GM18868 (cell line): ENCODE data around the gene FABP2.
"Not testable (repeated sequence)": the region's sequence is repeated elsewhere in the genome, so short reads cannot be mapped to it uniquely, and the experiment has no call there.

ENCODE experiments used
- ATAC-seq: cut with Tn5 transposase; IDR thresholded peaks from one replicate; pipeline ENCODE4 v1.9.1; 2021; ENCODE audit warnings: mild to moderate bottlenecking, moderate library complexity; ENCODE audit not compliant: unreplicated experiment

Gene FABP2

DNA sequence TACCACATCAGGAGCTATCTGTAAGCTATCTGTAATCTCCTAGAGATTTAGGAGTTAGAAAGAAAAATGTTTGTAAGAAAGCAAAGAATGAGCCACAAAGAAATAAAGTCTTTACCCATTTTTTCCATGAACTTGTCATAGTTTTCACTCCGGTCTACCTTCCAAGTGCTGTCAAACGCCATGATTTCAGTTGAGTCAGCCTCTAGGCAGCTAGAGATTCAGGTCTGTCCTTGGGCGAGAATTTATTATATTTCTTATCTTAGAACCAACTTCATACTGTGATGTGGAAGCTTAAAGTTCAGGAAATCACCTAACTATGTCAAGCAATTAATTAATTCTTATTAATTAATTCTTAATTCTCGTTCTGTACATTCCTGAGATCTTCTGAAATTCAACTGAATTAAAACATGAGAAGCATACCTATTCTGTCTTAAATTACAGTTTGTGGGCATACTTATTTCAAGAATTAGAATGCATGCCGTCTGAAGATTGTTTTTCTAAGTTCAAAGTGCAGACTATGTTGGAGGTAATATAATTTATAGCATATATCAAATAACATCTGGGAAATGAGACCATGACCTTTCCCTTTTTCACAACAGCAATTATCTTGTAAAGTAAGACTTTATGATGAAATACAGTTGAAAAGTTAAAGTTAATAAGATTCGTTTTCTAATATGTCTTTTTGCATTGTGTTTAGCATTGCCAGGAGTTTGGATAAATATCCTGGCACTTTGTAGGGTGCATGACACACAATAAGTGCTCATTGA lies at the start of gene FABP2:
FABP2 (minus strand) TSS at position 218 of the 767 bp plus-strand sequence; CDS start at position 182, 36 bp downstream.
- ATAC-seq, result no peak

- peak; percentile 22 for ATAC-seq
Observed at GRCh38 chr4:119370951-119371683, 49.2 kb upstream of the FABP2 start.

- peak; percentile 99 for ATAC-seq
Observed at GRCh38 chr4:119370392-119370791, 48.5 kb upstream of the FABP2 start.

DNA sequence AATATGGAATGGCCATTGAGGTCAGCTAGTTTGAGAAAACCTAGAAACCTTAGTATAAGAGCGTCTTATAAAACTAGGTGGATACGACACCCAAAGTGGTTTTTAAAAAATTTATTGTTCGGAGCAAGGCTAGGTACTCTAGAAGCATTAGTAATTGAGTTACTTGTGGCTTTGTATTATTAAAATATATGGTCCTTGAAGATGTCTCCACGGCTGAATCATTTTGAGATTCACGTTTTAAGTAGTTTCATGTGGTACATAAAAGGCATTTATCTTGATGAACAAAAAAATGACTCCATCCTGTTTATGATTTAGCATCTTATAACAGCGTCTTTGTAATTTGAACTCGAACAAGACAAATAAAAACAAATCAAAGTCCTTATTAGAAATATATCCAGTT lies 44.9 kb upstream of the FABP2 start:
- not testable (repeated sequence) for ATAC-seq

DNA sequence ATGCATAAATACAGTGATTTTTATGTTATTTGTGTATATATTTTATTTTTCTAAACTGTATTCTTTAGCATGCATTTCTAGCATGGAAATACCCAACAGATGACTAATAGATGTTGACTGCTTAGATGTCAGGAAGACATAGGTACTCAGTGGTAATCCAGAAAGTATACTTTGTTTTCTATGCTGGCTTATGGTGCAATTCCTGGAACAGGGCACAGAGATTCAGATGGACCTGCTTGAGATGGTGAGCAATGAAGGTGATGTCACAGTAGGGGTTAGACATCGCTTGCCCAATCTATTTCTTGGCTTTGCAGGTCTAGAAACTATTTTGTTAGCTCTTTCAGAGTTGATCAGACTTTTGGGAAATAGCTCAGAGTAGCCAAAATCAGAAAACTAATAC lies 42.3 kb upstream of the FABP2 start:
- not testable (repeated sequence) for ATAC-seq

GRCh38 chr4:119363372-119363771 lies 41.4 kb upstream of the FABP2 start:
- not testable (repeated sequence) for ATAC-seq

- ATAC-seq, result not testable (repeated sequence)
Observed at GRCh38 chr4:119362413-119362812, 40.5 kb upstream of the FABP2 start.

- not testable (repeated sequence) for ATAC-seq
Observed at GRCh38 chr4:119359873-119360272, 37.9 kb upstream of the FABP2 start.

DNA sequence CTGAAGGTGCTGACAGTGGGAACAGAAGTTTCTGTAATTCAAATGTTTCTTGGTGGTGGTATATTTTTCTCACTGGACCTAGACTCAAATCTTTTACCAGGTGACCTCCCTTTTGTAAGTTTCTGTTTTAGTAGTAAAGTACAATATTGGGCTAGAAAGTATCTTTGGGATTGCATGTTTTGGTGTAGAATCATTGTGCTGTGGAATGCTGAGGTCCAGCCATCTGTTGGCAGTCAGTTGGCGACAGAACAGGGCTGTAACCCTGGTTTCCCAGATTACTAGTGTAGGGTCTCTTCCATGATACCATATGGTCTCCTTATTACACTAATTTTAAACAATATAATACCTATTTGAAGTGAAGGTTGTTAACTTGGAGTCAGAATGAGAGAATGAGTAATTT lies 34.9 kb upstream of the FABP2 start:
- ATAC-seq, result not testable (repeated sequence)

- not testable (repeated sequence) for ATAC-seq
Observed at GRCh38 chr4:119356041-119356440, 34.1 kb upstream of the FABP2 start.

DNA sequence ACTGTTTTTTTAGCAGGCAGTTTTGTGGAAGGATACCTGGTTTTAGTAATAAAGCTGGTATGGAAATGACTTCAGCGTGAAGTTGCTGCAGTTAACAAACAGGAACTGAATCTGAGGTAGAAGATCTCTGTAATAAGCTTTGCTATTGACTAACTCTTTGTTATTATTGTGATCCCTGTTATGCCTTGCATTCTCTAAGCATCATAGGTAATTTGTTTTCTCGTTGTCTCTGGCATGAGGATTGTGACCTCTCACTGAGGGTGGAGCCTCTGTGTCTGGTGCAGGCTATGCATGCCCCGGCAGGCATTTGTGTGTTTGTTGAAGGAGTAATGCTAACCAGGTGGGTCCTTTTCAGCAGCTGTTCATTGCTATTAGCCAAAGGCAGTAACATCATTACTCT lies 31.4 kb upstream of the FABP2 start:
- peak; percentile 59 for ATAC-seq

- not testable (repeated sequence) for ATAC-seq
Observed at GRCh38 chr4:119348169-119348568, 26.2 kb upstream of the FABP2 start.

DNA sequence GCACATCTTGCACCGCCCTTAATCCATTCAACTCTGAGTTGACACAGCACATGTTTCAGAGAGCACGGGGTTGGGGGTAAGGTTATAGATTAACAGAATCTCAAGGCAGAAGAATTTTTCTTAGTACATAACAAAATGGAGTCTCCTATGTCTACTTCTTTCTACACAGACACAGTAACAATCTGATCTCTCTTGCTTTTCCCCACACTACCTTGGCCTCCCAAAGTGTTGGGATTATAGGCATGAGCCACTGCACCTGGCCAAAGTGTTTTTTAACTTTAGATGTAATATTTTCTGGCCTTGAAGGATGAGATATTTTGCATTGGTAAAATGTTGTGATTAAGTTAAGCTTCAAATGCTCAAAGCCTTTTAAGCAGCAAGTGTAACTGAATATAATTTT lies 21.4 kb upstream of the FABP2 start:
- ATAC-seq, result not testable (repeated sequence)

DNA sequence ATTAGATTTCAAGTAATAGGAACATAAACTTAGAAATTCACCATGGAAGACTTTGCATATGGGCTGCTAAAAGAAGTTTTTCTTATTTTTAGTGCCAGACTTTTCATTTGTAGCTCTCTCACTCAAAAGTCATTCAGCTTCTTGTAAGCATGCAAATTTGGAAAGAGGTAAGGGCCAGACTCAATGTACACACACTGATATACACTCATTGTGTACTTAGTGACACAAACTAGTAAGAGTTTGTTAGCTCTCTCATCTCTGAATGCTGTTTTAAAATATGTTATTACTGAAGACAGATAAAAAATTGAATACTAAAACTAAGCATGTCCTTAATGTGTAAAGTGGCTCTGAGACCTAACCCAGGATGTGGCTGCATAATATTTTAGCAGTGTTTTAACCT lies 18.0 kb upstream of the FABP2 start:
- not testable (repeated sequence) for ATAC-seq

GRCh38 chr4:119337010-119337409 lies 15.1 kb upstream of the FABP2 start:
- no peak for ATAC-seq

DNA sequence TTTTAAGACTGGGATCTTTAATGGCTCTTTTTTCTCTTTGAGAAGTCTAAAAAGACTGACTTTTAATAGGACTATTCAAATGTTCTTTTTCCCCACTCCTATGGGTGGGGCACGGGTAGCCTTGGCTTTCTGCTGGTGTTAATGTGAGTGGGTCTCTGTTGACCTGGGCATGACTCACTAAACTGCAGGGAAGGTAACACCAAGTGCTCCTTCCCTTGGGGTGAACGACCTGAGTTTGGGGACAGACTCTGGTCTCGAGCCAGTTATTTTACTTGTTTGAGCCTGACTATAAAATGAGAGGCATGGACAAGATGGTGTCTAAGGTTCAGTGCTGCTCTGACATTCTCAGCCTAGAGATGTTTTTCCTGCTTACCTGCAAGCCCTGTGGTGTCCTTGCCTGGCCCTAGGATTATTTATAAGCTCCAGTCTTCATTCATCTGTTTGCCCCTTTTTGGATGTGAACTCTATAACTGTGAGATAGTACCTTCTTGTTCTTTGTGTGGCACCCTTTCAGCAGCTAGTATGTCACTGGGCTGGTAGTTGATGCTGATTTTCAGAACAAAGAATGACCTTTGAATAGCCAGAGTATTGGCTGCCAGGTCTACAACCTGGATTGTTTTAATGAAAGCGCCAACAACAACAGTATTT lies 14.5 kb upstream of the FABP2 start:
- ATAC-seq, result not testable (repeated sequence)

DNA sequence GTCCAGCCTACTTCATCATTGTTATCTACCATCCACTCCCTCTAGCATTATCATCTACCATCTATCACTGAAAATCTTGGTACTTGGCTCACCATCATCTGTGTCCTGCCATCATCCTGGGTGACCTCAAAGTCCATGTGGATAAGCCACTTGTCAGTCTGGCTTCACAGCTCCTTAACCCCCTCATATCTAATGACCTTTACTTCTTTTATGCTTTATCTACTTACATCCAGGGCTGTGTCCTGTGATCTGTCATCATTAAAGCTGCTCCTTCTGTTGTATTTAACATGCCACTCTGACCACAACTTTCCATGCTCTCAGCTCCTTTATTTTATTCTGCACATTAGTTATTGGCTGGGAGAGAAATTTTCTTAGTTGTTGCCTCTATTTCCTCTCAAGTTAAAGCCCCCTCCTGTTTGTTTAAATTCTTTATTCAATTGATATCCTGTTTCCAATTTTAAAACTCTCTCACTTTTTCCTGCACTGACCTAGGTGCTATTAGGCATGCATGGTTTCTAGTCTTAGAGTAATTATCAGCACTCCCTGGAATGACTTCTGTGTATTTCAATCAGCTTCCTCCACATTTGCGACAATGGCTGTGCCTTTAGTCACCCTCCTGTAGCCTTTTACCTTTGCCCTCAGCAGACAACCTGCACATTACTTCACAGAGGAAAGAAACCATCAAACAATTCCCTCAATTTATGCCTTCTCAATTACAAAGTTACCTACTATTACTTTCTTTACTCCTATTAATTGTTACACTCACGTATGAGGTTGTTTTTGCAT lies 8.1 kb upstream of the FABP2 start:
- ATAC-seq, result no peak

DNA sequence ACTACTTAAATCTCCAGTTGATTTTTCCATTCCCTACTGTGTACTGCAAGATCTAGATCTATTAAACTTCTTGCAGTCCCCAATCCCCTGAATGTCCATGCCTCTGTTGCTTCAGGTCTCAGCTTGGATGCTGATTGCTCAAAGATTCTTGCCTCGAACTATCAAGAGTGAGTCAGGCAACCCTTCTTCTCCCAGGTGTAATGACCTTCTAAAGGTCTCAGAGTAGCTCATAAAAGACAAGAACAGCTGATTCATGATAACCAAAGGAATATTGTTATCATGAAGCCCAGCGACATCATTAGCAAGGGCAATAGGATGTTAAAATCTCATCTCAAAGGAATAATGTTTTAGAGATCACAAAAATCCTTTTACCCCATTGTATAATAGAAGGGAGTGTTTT lies 6.8 kb upstream of the FABP2 start:
- no peak for ATAC-seq

DNA sequence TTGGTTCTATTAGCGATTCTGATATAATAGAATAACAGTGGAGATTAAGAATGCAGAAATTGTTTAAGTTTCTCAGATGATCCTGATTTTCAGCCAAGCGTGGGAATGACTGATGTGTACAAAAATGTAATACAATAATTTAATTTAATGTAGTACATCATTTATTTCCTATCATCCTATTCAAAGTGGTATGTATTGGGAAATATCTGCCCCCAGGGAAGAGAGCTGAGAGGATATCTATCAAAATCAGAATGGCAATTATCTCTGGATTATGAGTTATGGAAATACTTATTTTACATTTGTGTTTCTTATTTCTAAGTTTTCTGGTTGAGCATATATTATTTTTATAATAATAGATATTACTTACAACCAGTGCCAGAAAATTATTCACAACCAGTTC lies 3.9 kb downstream of the FABP2 start:
- no peak for ATAC-seq

DNA sequence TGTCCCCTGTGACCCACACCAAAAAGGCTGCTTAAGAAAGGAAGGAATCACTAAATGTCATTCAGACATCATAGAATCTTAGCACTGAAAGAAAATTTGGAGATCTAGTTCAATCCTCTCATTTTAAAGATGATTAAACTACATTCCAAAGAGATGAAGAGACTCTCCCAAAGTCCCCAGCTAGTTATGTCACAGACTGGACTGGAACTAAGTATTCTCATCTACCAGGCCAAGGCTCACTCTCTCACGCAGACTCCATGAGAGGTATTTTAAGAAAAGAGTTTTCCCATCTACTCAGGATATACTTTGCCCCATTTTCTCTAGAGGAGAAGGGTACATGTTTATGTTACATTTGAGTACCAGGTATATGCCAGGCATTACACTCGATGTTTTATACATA lies 6.9 kb downstream of the FABP2 start:
- no peak for ATAC-seq

GRCh38 chr4:119314356-119314755 lies 7.6 kb downstream of the FABP2 start:
- peak; percentile 84 for ATAC-seq
